ENCODE data around the gene COL13A1.

DNA sequence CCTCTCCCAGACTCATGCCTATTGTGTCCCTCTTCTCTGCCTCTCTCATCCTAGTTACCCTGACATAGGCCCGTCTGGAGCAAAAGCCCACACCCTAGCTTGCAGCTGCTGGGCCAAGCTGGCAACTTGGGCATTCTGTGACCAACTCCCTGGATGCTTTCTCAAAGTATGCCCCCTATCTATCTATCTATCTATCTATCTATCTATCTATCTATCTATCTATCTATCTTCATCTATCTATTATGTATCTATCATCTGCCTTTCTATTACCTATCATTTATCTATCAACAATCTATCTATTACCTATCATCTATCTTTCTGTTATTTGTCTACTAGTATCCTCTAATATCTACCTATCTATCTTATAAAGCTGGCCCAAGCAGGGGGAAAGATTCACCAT is 45.4 kb upstream of the COL13A1 start:
- TF ChIP-seq EP300 (IDR thresholded peaks at IDR 0.05) = no peak
- TF ChIP-seq CTCF (IDR thresholded peaks at IDR 0.05) = no peak
- TF ChIP-seq POLR2AphosphoS5 (IDR thresholded peaks at IDR 0.05) = no peak
- TF ChIP-seq POLR2A (IDR thresholded peaks at IDR 0.05) = no peak
